ENCODE data around the gene LZTFL1.

The LZTFL1 gene, protein sequence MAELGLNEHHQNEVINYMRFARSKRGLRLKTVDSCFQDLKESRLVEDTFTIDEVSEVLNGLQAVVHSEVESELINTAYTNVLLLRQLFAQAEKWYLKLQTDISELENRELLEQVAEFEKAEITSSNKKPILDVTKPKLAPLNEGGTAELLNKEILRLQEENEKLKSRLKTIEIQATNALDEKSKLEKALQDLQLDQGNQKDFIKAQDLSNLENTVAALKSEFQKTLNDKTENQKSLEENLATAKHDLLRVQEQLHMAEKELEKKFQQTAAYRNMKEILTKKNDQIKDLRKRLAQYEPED

DNA sequence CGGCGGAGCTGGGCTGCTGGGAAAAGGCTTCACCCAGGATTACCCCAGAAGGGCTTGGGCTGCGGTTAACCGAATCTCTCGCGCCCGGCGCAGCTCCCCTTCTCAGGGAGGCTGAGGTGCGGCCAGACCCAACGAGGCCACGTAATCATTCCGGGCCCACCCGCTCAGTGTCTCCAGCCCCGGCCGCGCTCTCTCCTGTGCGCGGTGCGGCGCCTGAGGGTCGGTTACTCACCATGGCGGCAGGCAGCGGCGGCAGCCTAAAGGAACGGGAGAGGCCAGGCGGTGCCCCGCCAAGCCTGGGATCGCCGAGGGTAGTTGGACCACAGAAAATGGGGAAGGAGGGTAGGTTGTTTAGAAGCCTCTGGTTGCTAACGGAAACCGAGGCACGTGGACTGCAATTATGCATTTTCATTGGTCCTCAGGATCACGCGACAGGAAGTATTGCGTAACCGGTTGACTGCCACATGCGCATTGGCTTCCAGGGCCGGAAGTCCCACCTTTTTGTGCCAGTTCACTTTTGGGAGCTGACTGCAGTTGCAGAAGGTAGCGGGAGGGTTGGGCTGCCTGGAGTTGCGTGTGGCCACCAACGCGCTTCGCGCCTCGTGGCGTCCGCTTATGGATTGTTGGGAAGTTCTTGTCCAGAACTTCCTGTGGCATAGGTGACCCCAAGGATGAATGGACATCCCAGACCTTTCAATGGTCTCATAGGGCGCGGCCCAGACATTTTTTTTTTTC, at the start of gene LZTFL1:
TSS of gene LZTFL1 (minus strand) at position 363 of the 735 bp plus-strand sequence. CDS start at position 235, 128 bp downstream.
- DNase-seq (ENCODE audit: low read depth in 2 of 2), result peak; percentile 76 to 78

DNA sequence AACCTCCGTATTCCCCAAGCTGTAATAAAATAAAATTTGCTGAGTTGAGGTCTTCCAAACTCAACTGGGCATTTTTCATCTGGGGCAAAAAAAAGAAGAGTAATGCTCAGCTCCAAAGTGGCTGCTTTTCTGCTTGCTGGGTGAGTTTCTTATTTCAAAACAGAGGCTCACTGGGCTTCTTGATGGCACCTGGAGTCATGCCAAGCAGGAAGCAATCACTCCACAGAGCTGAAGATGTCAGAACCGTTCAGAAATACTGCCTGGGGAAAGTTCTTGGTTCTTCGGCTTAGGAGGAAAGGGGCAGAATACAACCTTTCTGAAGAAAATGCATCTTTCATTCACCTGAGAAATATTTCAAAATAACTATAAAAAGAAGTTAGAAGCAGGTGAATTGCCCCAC, 48.5 kb upstream of the LZTFL1 start:
- no peak for DNase-seq (ENCODE audit: low read depth in 2 of 2)

DNA sequence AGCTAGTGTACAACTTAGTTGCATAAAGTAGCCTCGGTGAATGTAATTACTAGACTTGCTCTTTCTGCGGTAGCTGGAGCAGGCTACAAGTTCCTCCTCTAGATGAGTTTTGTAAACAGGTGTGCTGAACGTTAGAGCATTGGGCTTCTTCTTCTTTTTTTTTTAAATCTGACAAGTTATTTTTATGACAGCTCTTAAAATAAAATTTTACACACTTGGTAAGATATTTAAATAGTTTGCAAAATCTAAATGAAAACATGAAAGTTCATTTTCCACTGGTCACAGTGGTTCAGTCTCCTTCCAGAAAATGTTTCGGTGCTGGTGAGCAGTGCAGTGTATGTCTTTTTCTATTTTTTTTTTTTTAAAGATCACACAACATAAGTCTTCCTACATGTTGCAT, 47.4 kb upstream of the LZTFL1 start:
- DNase-seq (ENCODE audit: low read depth in 2 of 2), result no peak

DNA sequence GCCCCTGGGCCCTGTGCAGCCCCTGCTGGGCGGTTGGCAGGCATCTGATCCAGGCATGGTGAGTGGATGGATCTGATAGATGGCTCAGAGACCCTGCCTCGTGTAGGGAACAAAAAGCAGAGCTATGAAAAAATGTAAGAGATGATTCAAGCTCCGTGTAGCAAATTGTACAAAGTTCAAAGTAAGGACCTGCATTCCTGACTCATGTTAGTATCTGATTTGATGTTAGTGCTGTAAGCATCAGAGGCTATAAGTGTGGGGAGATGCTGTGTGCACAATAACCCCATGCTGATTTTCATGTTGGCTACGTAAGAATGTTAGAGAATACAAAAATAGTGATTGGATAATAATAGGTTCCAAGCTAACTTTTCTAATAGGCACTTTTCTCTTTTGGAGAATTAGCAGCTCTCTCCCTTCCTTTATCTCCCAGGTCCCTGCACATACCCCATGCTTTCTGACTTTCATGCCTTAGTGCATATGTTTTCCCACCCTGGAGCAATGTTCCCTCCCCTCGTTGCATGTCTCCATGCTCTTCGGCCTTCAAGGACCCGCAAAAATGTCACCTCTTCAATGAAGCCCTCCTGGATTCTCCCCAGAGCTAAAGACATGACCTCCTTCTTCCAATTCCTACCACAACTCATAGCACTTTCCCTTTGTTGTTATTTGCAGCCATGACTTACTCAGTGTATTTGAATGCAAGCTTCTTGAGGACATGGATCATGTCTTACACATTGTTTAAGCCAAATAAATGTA, 46.0 kb upstream of the LZTFL1 start:
- no peak for DNase-seq (ENCODE audit: low read depth in 2 of 2)

DNA sequence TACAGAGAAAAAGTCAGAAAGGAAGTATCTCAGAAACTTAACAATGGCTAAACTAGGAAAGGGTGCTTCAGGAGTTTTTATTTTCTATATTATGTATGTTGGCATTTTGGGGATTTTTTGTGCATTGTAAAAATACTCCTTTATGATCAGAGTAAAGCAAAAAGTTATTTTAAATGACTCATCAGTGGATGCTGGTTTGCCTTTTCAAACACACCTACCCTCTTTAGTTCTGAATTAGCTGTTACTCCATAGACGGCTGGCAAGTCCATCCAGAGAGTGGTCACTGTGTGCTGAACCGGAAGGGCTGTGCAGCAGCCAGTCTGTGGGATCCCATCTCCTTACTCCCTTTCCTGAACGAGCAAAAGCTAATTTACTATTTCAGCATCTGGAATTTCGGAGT, 45.4 kb upstream of the LZTFL1 start:
- DNase-seq (ENCODE audit: low read depth in 2 of 2), result no peak

DNA sequence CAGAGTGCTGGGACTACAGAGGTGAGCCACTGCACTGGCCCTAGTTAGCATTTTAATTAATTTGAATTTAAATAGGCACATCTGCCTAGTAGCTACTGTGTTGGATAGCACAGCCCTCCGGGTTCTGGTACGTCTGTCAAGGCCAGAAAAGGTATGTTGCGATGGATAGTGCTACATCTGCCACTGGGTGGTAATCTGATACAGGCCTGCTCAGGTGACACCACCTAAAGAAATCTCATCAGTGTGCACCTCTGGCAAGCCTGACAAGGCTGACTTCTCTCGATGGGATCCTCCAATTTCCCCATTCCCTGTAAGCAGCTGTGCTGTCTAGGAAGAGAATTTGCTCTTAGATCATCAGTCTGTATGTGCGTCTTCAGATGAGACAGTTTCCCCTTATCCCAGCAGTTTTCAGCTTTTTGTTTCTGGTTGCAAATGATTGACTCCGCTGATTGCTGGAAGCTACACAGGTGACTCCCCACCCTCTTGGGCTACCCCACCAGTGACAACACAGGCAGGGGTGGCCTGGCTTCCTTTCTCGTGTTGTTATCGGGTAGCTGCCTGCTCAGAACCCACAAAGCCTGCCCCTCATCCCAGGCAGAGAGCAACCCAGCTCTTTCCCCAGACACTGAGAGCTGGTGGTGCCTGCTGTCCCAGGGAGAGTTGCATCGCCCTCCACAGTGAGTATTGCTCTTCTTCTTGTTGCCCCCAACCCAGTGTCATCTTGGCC, 44.2 kb upstream of the LZTFL1 start, which contains the start of gene CCR9:
TSS of gene CCR9 (plus strand) at position 565 of the 727 bp plus-strand sequence. CDS start 8,391 bp downstream, outside the sequence.
- no peak for DNase-seq (ENCODE audit: low read depth in 2 of 2)

DNA sequence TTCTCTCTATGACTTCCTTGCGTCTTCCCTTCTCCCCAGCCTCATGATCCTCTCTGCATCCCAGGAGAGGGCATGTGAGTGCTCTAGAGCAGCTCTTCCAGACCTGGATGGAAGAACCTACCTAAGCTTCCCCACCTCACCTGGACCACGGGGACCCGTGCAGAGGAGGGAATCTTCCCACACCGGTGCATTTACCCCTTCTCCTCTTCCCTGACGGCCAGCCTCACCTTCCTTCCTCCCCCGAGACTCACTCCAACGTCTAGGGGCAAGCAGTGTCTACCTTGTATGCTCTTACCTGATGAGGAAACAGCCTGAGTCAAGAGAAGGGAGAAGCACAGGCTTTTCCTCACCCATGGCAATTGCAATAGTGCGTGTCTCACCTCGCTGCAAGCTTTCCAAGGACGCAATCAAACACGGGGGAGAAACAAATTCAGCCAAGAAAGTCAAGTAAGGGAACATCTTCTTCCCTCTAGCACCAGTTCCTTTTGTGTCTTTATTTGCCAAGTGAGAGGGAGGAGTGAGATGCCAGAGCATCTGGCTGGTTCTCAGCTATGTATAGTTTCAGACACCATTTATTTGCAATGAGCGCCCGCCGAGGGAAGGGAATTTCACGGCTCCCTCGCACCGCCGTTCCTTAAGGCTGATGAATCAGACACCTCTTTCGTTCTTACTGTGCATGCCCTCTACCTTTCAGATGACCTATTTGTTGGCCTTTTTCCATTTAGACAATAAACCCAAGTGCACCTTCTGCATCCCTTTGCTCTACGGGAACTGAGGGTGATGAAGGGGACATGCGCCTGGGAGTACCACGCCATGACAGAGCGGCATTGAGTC, 42.7 kb upstream of the LZTFL1 start:
- DNase-seq (ENCODE audit: low read depth in 2 of 2), result no peak

DNA sequence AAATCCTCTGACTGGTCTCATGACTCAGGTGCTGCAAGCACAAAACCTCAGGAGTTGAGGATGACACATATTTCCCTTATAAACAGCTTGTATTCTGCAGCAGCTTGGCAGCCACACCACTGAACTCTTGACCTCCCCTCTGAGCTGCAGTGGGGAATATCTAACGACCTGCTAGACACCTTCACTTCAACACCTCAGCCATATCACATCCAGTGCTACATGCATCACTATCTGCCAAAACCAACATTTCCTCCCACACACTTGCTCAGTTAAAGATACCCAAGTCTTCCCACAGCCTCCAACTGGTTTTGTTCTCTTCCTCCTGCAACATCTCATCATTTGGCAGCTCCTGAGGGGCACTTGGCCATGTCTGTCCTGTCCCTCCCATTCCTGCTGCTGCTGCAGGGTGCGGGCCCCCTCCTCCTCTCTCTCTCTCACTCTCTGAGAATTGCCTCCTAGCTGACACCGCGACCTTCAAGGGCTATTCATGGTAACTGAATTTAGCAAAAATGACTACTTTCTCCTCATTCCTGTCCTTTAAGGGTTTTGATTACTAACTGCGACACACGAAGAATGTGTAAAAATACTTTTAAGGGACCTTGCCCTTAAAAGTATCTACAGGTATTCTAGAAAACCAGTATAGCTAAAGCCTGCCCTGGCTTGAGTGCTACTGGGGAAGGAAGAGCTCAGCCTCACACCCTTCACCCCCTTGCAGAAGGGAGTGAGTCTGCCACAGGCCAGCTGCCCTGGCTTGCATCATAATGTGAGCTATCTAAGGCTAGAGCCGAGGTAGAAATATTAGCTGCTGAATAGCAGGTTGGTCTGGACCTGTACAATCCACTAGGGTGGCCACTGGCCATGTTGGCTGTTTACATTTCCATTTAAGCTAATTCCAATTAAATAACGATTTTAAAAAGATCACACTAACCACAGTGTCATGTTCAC, 39.4 kb upstream of the LZTFL1 start:
- DNase-seq (ENCODE audit: low read depth in 2 of 2), result peak in 1 of 2 donors; percentile 32

DNA sequence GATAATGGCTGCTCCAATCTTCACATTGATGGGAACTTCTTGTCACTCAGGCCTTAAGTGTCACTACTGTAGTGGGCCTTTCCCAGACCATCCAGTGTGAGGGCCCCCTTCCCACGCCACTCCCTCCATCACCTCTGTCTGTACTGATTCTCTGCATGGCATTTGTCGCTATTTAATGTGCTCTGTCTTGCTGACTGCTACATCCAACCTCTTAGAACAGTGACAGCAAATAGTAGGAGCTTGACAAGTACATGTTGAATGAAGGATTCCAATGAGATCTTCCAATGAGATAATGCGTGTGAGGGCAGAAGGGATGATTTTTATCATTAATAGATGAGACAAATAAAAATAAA, 38.8 kb upstream of the LZTFL1 start:
- DNase-seq (ENCODE audit: low read depth in 2 of 2), result no peak

DNA sequence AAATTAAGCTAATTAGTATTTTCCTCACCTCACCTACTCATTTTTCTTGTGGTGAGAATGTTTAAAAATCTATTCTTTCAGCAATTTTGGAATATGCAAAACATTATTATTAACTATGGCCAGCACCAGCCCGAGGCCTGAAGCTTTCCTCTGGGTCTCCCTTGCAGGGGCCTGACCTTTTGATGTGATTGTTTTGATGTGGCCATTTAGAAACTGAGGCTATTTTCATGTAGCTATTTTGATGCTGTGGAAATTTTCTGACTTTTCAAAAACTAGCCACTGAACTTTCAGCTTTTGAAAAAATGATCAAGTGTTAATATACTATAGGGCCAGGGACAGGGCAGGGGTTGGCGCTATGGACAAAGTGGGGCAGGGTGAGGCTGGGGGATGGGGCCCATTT, 36.2 kb upstream of the LZTFL1 start:
- no peak for DNase-seq (ENCODE audit: low read depth in 2 of 2)

DNA sequence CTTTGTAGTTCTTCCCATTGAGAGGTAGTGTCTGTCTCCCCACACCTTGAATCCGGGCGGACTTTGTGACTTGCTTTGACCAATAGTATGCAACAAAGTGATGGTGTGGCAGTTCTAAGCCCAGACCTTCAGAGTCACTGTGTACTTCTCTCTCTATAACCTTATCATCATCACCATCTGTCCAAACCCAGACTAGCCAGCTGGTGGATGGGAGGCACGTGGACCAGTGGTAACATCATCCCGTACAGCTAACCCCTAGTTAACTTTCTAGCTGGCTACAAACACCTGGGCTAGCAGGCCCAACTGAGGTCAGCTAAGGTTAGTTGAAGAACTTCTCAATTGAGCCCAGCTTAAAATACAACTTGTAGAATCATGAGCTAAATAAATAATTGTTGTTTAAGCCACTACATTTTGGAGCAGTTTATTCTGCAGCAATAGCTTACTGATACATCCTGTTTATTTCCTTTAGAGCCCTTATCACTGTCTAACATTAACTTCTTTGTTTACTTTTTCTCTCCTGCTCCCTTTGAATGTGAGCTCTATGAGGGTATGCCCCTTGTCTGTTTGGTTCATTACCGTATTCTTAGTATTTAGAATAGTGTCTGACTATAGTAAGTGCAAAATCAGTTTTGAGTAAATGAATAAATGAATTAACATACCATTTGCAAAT, 32.9 kb upstream of the LZTFL1 start:
- no peak for DNase-seq (ENCODE audit: low read depth in 2 of 2)

DNA sequence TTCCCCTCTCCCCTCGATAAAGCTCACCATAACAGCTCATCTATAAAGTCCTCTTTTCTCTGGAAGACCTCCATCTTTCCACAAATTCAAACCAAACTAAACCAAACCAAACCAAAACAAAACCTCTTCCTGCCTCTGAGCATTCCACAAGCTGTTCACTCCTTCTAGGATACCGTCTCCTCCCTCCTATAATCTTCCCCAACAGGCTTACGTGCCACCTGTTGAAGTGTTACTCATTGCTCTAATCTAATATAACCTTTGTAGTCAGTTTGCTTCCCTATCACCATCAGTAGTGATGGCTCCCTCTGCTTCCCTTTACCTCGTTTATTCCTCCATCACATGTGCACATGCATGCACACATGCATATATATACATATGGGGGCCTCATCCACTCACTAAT, 31.7 kb upstream of the LZTFL1 start:
- no peak for DNase-seq (ENCODE audit: low read depth in 2 of 2)

DNA sequence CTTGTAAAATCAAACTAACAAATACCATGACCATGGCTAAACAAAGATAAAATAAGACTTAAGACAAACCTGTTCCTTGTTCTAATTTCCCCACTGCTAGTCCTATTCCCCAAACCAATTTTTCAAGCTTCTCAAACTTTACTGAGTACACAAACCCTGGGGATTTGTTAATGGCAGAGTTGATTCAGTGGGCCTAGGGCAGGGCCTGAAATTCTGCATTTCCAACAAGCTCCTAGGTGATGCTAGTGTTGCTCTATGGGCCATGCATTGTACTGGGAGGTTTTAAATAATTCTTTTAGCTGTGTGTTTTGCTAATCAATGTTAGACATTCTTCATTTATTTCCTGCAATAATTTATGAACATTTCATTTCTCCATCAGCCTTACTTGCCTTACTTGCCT, 31.1 kb upstream of the LZTFL1 start:
- no peak for DNase-seq (ENCODE audit: low read depth in 2 of 2)

DNA sequence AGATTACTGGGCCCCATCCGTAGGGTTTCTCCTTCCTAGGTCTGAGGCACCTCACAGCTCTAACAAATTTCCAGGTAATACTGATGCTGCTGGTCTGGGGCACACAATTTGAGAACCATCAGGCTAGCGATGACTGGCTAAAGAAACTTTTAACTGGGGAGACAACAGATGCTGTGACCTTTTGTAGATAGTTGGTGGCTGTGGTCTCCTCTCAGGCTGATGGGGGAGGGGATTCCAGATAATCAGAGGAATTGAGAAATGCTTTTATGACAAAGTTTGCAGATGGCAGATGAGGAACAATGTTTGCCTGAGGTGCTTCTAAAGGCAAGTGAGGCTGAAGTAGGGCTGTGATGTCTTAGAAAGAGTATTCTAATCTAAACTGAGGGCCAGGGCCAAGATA, 30.6 kb upstream of the LZTFL1 start:
- no peak for DNase-seq (ENCODE audit: low read depth in 2 of 2)

DNA sequence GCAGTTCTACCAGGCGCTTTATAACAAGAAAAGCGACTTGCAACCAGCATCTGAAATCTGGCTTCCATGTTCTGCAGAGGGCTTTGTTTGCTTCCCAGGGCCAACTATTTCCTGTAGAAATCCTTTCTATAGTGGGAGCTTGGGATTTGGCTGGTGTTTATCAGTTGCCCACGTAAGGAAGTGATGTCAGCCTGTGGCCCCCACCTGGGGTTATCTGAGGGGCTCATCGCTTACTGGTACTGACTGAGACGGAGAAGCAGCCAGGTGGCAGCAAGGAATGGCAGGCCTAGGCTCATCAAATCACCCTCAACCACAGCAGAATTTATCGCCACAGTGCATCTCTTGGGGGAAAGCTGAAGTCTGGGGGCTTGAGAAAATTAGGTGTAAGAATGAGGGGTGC, 29.9 kb upstream of the LZTFL1 start:
- DNase-seq (ENCODE audit: low read depth in 2 of 2), result no peak

DNA sequence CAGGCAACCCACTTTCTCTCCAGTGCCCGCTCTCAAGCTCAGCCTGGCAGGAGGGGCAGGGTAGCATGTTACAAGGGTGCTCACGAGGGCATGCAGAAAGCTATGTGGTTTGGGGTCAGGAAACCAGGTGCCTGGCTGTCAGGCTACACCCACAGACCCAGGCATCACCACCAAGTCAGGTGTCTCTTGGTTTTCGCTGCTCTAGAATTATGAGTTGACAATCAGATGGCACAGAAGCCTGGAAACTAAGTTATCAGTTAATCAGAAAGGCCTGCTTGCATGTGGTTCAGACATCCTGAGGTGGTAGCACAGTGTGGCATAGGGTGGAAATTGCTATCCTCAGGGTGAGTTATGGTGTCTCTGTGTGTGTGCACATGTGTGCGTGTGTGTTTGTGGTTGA, 28.2 kb upstream of the LZTFL1 start:
- DNase-seq (ENCODE audit: low read depth in 2 of 2), result peak; percentile 23 to 28

DNA sequence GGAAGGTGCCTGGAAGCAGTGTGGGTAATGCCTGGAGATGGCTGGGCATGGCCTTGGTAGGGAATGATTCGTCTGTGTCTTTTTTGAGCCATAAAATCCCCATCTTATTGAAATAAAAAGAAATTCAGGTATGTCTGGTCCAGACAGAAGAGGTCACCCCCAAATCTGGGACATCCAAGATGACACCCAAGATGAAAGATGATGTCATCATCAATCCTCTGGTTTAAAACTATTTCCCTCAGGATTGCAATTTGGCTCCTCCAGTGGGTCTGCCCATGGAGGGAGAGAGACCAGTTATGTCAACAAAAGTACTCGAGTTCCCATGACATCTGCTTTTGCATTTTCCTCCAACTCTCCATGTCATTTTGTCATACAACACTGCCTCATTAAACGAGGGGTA, 27.7 kb upstream of the LZTFL1 start:
- no peak for DNase-seq (ENCODE audit: low read depth in 2 of 2)

DNA sequence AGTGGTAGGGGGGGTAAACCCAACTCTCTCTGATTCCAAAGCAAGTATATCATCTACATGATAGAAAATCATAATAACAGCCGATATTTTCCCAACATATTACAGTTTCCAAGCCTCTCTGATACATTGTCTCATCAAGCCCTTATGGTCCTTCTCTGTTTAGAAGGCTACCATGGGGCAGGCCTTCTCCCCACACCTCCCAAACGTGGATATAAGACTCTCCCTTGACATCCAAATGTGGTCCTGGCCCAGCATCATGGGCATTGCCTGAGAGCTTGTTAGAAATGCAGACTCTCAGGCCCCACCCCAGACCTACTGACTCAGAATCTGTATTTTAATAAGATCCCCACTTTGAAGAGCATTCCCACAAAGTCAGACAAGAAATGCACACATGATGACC, 26.7 kb upstream of the LZTFL1 start:
- DNase-seq (ENCODE audit: low read depth in 2 of 2), result no peak

DNA sequence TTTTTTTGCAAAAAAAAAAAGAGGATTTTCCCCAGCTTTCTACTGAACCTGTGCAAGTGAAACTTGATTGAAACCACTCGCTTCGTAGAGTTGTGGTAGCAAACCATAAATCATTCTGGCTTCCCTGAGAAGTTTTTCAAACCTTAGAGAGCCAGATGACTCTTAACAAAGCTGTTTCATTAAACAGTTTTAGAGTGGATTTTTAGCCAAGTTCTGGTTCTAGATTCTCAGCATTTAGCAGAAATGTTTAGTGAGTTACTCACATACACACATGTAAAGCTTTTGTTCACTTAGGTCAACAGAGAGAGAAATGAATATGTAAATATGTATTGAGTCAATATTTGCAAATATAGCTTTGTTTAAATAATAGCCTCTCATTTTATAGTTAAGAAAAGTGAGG, 26.3 kb upstream of the LZTFL1 start:
- DNase-seq (ENCODE audit: low read depth in 2 of 2), result no peak

Measured in stimulated activated CD8-positive, alpha-beta memory T cell treated with anti-CD3 and anti-CD28 coated beads, Interleukin-7, amount 100 ng/mL, for 1 hour (primary cell).